ENCODE results near the gene ERFE. TPM values are rescaled to one million over a fixed set of nuclear protein-coding genes. Genes with fewer than 3 reads are reported as not detected.

Gene ERFE
- total and polyA plus RNA-seq, 2 experiments from 2014 or later, result 0.41 to 0.86 TPM

DNA sequence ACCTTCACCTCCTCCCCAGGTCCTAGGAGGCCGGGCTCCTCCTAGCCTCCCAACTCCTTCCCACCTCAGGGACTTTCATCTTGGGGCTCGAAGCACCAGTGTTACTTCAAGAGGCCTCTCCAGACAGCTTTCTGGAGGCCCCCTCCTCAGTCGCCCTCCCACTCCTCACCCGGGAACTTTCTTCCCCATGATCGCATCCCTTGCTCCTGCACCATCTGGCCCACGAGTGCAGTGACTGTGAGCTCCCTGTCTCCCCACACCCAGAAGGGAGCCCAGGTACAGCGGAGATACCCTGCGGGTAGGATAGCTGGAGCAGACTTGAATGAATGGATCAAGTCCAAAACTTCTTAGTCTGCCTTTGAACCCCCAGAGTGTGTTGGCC is 6.1 kb downstream of the ERFE start:
- Histone ChIP-seq H4K20me1 (ENCODE audit: insufficient read depth) (no peaks in the 10 kb centered on the region), H3K9ac (no peak overlapping the region), H2AFZ (no peak overlapping the region), H3K36me3 (ENCODE audit: low read depth) (peaks cover 4% of the 10 kb centered on the region; the same call in 1 of the 2 replicates), H3K4me1 (ENCODE audit: insufficient read depth) (peaks cover 23% of the 10 kb centered on the region), H3K27me3 (replicated peaks; ENCODE audit: insufficient read depth) (no peaks in the 10 kb centered on the region), H3K4me3 (no peak overlapping the region), H3K9me2 (ENCODE audit: insufficient read depth) (no peaks in the 10 kb centered on the region), H3K79me2 (ENCODE audit: insufficient read depth) (peaks cover 10% of the 10 kb centered on the region; the same call in 1 of the 2 replicates), H3K27ac (no peak overlapping the region), H3K4me2 (ENCODE audit: unreplicated experiment) (no peak overlapping the region), H3K9me3 (ENCODE audit: low read depth) (no peaks in the 10 kb centered on the region), H3F3A (ENCODE audit: insufficient read depth) (peaks cover 17% of the 10 kb centered on the region)
- in situ Hi-C loops (cut with MboI), result no loop called here
- WGBS, 2 experiments (ENCODE audit: low coverage in 1 of 2, low lambda C conversion rate in 2 of 2, missing lambda C conversion rate in 2 of 2), result 92 to 96% methylated on average over 8 of the region's 8 CpGs
- no peak for TF ChIP-seq EZH2phosphoT487 (IDR thresholded peaks at IDR 0.05; ENCODE audit: insufficient read depth, low read depth)
- TF ChIP-seq EZH2 (IDR thresholded peaks at IDR 0.05; ENCODE audit: insufficient read depth, poor library complexity, severe bottlenecking), result no peak
- no peak for DNase-seq

DNA sequence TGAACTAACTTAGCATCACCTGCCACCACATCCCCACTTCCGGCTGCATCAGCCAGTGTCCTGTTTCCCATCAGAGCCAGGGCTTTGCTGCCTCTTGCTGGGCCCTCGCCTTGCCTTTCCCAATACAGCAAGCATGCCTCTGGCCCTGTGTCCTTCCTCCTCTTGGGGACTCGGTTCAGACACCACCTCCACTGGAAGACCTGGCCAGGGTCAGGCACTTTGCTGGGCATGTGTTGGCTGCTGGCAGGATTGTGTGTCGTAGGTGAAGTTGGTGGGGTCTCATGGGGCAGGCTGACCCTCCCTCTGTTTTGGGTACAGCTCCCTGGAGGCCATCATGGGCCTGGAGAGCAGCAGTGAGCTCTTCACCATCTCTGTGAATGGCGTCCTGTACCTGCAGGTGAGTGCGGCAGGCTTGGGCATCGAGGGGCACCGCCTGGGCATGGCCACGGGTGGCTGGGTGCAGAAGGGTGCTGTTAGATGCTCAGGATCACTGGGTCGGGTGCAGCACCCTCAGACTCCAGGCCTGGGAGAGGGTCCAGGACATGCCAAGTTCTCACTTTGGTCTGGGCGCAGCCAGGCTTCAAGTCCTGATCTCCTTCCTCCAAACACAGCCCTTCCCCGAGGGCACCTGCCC is 6.6 kb downstream of the ERFE start:
- no peaks in the 10 kb centered on the region for H3K27me3 ChIP-seq (replicated peaks; ENCODE audit: insufficient read depth)
- no peaks in the 10 kb centered on the region for H3K9me3 ChIP-seq (ENCODE audit: low read depth)
- H4K20me1 ChIP-seq (ENCODE audit: insufficient read depth), result no peaks in the 10 kb centered on the region
- peaks cover 10% of the 10 kb centered on the region; the same call in 1 of the 2 replicates for H3K79me2 ChIP-seq (ENCODE audit: insufficient read depth)
- no peak for DNase-seq
- no peak for TF ChIP-seq EZH2phosphoT487 (IDR thresholded peaks at IDR 0.05; ENCODE audit: insufficient read depth, low read depth)
- no peak for TF ChIP-seq EZH2 (IDR thresholded peaks at IDR 0.05; ENCODE audit: insufficient read depth, poor library complexity, severe bottlenecking)
- WGBS, 2 experiments (ENCODE audit: low coverage in 1 of 2, low lambda C conversion rate in 2 of 2, missing lambda C conversion rate in 2 of 2), result 86 to 91% methylated on average over 12 of the region's 12 CpGs
- no peak overlapping the region for H3K9ac ChIP-seq
- no peak overlapping the region for H3K4me3 ChIP-seq
- H3K4me2 ChIP-seq (ENCODE audit: unreplicated experiment), result no peak overlapping the region
- peaks cover 4% of the 10 kb centered on the region; the same call in 1 of the 2 replicates for H3K36me3 ChIP-seq (ENCODE audit: low read depth)
- H3K4me1 ChIP-seq (ENCODE audit: insufficient read depth), result peaks cover 28% of the 10 kb centered on the region
- H3K9me2 ChIP-seq (ENCODE audit: insufficient read depth), result no peaks in the 10 kb centered on the region
- no peak overlapping the region for H3K27ac ChIP-seq
- in situ Hi-C loops (cut with MboI), result no loop called here
- H2AFZ ChIP-seq, result no peak overlapping the region
- peaks cover 21% of the 10 kb centered on the region for H3F3A ChIP-seq (ENCODE audit: insufficient read depth)

DNA sequence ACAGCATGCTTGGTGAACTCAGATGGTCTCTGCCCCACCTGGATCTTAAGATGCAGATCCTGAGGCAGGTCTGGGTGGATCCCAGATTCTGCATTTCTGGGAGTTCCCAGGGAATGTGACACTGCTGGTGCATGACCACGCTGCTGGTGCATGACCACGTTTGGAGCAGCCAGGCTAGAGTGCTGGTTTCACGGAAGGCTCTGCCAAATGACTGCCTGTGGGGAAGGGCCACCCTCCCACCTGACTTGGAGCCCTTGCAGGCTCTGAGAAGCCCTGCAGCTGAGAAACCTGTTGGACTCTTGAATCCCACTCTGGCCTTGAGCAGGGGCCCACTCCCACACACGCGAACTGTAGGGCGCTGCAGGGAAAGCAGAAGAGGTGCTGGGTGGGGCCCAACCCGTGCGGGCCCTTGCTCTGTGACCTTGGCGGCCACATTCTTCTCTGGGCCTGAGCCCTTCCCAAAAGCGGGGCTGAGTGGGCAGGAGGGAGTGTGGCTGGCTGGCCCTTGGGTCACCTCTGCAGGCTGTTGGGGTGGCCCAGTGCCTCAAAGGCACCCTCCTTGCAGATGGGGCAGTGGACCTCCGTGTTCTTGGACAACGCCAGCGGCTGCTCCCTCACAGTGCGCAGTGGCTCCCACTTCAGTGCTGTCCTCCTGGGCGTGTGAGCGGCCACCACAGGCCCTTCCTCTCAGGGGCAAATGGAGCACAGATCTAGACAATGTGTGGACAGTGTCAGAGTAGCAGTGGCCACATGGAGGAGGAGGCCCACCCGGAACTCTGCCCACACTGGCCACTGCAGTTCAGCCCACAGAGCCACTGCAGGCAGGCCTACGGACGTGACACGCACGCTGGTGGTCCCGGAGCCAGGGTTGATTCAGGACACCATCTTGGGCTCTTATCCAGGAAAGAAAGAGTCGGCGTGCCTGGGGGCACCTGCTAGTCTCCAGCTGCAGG is 7.9 kb downstream of the ERFE start:
- H3K9me2 ChIP-seq (ENCODE audit: insufficient read depth), result no peaks in the 10 kb centered on the region
- no peaks in the 10 kb centered on the region for H3K27me3 ChIP-seq (replicated peaks; ENCODE audit: insufficient read depth)
- no peak overlapping the region for H3K4me2 ChIP-seq (ENCODE audit: unreplicated experiment)
- no peak overlapping the region for H3K9ac ChIP-seq
- peaks cover 4% of the 10 kb centered on the region; the same call in 1 of the 2 replicates for H3K36me3 ChIP-seq (ENCODE audit: low read depth)
- TF ChIP-seq EZH2phosphoT487 (IDR thresholded peaks at IDR 0.05; ENCODE audit: insufficient read depth, low read depth) (no peak), EZH2 (IDR thresholded peaks at IDR 0.05; ENCODE audit: insufficient read depth, poor library complexity, severe bottlenecking) (no peak)
- no peaks in the 10 kb centered on the region for H4K20me1 ChIP-seq (ENCODE audit: insufficient read depth)
- no peaks in the 10 kb centered on the region for H3K9me3 ChIP-seq (ENCODE audit: low read depth)
- peaks cover 40% of the 10 kb centered on the region for H3K4me1 ChIP-seq (ENCODE audit: insufficient read depth)
- WGBS, 2 experiments (ENCODE audit: low coverage in 1 of 2, low lambda C conversion rate in 2 of 2, missing lambda C conversion rate in 2 of 2), result 84 to 87% methylated on average over 24 of the region's 24 CpGs
- peaks cover 10% of the 10 kb centered on the region; the same call in 1 of the 2 replicates for H3K79me2 ChIP-seq (ENCODE audit: insufficient read depth)
- DNase-seq, result no peak
- H2AFZ ChIP-seq, result no peak overlapping the region
- H3F3A ChIP-seq (ENCODE audit: insufficient read depth), result peaks cover 34% of the 10 kb centered on the region
- no peak overlapping the region for H3K27ac ChIP-seq
- H3K4me3 ChIP-seq, result no peak overlapping the region
- in situ Hi-C loops (cut with MboI), result no loop called here

DNA sequence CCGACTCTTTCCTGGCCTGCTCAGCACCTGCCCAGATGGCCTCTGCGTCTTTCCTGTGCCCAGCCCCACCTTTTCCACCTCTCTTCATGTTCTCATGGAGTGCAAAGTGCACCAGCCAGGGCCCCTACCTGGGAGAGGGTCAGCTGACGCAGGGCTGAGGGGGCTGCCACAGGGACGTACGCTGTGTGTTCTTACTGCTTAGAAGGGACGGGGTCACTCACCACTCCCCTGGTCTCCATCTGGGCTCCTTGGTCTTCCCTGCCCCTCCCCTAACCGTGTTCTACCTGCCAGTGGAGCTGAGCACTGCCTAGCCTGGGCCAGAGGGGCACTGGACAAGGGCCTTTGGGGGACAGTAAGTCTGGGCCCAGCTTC is 8.6 kb downstream of the ERFE start:
- 85 to 91% methylated on average over 7 of the region's 7 CpGs for WGBS, 2 experiments (ENCODE audit: low coverage in 1 of 2, low lambda C conversion rate in 2 of 2, missing lambda C conversion rate in 2 of 2)

More for the DNA sequence above, 8.6 kb downstream of the ERFE start:
- no peak overlapping the region for H3K4me2 ChIP-seq (ENCODE audit: unreplicated experiment)
- H3K36me3 ChIP-seq (ENCODE audit: low read depth), result peaks cover 4% of the 10 kb centered on the region; the same call in 1 of the 2 replicates
- peaks cover 40% of the 10 kb centered on the region for H3K4me1 ChIP-seq (ENCODE audit: insufficient read depth)
- no peak for DNase-seq
- no peak for TF ChIP-seq EZH2 (IDR thresholded peaks at IDR 0.05; ENCODE audit: insufficient read depth, poor library complexity, severe bottlenecking)
- no peak for TF ChIP-seq EZH2phosphoT487 (IDR thresholded peaks at IDR 0.05; ENCODE audit: insufficient read depth, low read depth)
- H3K79me2 ChIP-seq (ENCODE audit: insufficient read depth), result peaks cover 10% of the 10 kb centered on the region; the same call in 1 of the 2 replicates
- 0 out of 2 replicates have a peak overlapping the region, but pooled peaks have one; percentile 96 for H3K27ac ChIP-seq
- in situ Hi-C loops (cut with MboI), result no loop called here
- H4K20me1 ChIP-seq (ENCODE audit: insufficient read depth), result no peaks in the 10 kb centered on the region
- H3K9me2 ChIP-seq (ENCODE audit: insufficient read depth), result no peaks in the 10 kb centered on the region
- H3K27me3 ChIP-seq (replicated peaks; ENCODE audit: insufficient read depth), result no peaks in the 10 kb centered on the region
- no peak overlapping the region for H3K4me3 ChIP-seq
- H3F3A ChIP-seq (ENCODE audit: insufficient read depth), result peaks cover 41% of the 10 kb centered on the region
- H3K9me3 ChIP-seq (ENCODE audit: low read depth), result no peaks in the 10 kb centered on the region
- no peak overlapping the region for H3K9ac ChIP-seq
- no peak overlapping the region for H2AFZ ChIP-seq
